NCI-H774 (cell line): ENCODE results near the gene LIN9.
"Not testable (repeated sequence)": the region's sequence is repeated elsewhere in the genome, so short reads cannot be mapped to it uniquely, and the experiment has no call there.

Source experiments
- DNase-seq: peaks from one replicate; lab custom pipeline; 2025; lab: John Stamatoyannopoulos, UW

Gene LIN9

DNA sequence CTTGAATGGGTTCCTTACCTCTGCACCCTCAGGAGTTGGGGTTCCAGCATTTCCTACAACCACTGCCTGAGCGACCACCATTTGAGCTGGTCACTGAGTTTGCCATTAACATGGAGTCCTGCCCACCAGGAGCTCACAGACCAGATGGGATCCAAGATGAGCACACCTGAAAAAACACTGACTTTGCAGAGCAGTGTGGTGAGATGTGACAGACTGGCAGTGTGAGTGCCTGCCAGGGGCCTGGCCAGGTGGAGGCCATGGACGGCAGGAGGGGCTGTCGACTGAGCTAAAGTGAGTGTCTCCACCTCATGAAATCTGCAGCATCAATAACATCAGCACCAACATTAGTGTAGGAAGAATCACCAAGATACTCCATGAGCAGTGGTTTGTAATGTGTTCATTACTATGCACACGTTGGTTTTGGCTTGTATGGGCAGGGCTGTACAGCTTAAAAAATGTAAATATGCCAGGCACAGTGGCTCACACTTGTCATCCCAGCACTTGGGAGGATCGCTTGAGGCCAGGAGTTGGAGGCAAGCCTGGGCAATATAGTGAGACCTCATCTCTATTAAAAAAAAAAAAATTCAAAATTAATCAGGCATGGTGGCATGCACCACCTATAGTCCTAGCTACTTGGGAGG lies 97.7 kb downstream of the LIN9 start:
- DNase-seq, result no peak

DNA sequence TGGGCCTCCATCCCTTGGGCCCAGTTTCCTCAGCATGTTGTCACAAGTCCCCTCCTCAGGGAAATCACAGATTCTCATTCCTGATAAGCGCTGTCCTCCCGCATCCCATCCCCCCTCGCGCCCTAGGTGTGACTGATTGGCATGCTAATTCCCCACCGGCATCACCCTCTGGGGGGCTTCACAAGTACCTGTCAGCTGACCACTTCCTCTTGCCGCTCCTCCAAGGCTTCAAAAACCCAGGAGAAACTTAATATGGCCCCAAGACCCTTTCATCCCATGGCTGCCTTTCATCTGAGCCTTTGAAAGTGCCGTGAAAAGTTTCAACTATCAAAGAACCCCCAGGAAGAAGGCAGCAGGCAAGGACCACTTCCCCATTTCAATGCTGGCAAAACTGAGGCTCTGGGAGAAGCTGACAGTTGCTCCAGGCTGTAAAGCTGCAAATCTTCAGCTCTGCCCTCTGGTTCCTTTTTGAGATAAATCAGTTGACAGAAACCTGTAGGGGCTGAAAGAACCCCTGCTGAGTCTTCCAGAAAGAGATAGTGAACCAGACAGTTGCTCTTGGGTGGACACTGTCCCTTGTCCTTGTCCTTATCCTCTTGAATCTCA lies 98.3 kb downstream of the LIN9 start:
- no peak for DNase-seq

GRCh38 chr1:226209307-226210059 lies 99.5 kb downstream of the LIN9 start:
- no peak for DNase-seq

DNA sequence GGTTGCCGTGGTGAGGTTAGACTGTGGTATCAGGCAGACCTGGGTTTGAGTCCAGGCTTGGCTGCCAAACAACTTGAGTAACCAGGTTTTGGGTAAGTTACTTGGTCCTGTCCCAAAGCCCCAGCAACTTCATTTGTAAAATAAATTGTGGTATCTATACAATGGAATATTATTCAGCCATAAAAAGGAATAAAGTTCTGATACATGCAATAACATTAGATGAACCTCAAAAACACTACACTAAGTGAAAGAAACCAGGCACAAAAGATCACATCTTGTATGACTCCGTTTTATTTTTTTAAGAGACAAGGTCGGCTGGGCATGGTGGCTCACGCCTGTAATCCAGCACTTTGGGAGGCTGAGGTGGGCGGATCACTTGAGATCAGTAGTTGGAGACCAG lies 101.9 kb downstream of the LIN9 start:
- no peak for DNase-seq

- DNase-seq, result no peak
These were observed 104.8 kb downstream of the LIN9 start for GRCh38 chr1:226204198-226204597.

- DNase-seq, result no peak
These were observed 105.3 kb downstream of the LIN9 start for GRCh38 chr1:226203655-226204054.

- no peak for DNase-seq
These were observed 105.7 kb downstream of the LIN9 start for GRCh38 chr1:226203240-226203639.

DNA sequence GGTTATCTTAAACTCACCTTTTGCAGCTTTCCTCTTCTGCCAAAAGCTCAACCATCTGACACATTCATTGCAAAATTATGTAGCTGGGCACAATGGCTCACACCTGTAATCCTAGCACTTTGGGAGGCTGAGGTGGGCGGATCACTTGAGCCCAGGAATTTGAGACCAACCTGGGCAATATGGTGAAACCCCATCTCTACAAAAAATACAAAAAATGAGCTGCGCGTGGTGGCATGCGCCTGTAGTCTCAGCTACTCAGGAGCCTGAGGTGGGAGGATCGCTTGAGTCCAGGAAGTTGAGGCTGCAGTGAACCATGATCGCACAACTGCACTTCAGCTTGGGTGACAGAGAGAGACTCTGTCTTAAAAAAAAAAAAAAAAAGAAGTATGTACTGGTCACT lies 106.3 kb downstream of the LIN9 start:
- DNase-seq, result not testable (repeated sequence)

- DNase-seq, result no peak
These were observed 106.7 kb downstream of the LIN9 start for GRCh38 chr1:226202246-226202645.

- DNase-seq, result no peak
These were observed 107.9 kb downstream of the LIN9 start for GRCh38 chr1:226201029-226201593.

DNA sequence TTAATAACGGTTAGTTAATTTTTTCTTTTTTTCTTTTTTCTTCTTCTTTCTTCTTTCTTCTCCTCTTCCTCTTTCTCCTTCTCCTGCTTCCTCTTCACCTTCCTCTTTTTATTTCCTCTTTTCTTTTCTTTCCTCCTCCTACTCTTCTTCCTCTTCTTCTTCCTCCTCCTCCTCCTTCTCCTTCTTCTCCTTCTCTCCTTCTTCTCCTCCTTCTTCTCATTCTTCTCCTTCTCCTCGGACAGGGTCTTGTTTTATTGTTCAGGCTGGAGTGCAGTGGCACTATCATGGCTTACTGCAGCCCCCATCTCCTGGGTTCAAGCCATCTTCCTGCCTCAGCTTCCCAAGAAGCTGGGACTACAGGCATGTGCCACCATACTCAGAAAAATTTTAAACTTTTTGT lies 109.0 kb downstream of the LIN9 start:
- no peak for DNase-seq

DNA sequence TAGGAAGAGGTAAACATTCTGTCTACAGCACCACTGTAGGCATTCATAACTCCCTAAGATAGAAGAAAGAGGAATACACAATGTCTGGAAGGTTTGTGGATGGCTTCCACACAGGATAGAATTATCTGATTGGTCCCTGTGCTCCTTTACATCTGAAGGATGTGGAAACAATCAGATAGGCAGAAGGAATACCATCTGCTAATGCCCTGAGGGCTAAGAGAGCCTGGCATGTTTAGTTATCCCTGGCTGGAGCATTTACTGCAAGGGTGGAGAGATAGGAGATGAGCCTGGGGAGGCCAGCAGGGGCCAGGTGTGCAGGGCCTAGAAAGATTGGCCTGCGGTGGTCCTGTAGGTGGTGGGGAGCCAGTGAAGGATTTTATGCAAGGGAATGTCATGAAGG lies 113.8 kb downstream of the LIN9 start:
- DNase-seq, result no peak

DNA sequence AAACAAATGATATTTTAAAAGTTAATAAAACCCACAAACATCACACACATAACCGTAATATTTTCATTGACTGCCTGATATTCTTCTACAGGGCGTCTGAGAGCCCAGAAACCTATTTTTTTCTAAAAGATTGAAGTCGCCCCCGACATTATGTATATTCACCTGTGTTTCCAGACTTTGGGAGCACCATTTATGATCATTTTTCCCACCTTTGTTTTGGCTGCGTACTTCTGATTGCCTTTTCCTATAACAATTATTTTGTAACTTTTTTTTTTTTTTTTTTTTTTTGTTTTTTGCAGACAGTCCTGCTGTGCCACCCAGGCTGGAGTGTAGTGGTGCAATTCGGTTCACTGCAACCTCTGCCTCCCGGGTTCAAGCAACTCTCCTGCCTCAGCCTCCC lies 121.6 kb downstream of the LIN9 start:
- DNase-seq, result no peak

- DNase-seq, result no peak
These were observed 122.0 kb downstream of the LIN9 start for GRCh38 chr1:226187019-226187322.

DNA sequence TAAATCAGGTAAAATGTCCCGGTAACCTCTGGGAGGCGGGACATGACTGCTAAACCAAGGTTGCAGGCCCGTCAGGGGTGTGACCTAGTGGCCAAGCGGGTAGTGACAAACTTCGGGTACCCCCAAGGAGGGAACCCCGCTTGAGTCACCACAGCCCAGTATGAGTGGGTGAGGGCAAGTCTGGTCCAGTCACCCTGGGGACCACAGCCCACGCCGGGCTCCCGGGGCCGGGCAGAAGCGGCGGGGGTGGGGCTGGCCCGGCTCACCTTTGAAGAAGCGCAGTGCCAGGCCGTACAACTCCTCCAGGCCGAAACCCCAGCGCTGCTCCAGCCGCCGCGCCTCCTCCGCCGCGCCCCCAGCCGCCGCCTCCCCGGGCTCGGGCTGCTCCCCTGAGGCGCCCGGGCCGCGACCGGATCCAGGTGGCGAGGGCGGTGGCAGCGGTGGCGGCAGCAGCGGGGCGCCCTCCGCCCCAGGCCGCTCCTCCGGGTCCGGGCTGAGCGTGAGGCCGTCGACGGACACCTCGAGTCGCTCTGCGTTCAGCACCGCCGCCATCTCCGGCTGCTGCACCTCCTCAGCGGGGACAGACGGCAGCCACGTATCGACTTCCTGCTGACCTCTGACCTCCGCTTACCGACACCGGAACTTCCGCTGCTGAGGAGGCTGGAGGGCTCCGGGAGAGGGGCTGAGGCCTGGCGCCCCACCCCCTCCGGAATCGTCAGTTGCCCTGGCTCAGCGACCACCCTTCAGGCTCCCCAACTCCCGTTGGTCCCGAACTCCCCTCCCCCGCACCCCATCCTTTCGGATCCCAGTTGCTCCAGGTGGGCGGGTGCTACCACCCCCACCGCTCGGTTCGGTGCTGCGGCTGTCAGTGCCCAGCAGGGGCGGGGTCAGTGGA lies 122.6 kb downstream of the LIN9 start, which contains the start of gene ACBD3:
ACBD3 (minus strand) TSS at position 618 of the 895 bp plus-strand sequence; CDS start at position 552, 66 bp downstream.
- peak; percentile 86 for DNase-seq

- no peak for DNase-seq
These were observed 123.6 kb downstream of the LIN9 start for GRCh38 chr1:226185141-226186036.

- DNase-seq, result no peak
These were observed 126.8 kb downstream of the LIN9 start for GRCh38 chr1:226181996-226182714.
